ENCODE results near the gene PACS1. TPM values are rescaled to one million over a fixed set of nuclear protein-coding genes. Genes with fewer than 3 reads are reported as not detected.

Gene PACS1
- total RNA-seq, 2 experiments from 2014 or later, result 76.3 to 78.3 TPM

GRCh38 chr11:66290330-66290621, 220.2 kb downstream of the PACS1 start:
- intact Hi-C loops (cut with micrococcal nuclease), result no loop called here
- Mint-ChIP-seq H3K27me3 (peaks cover 17% of the 10 kb centered on the region), H3K4me3 (peak overlapping the region; percentile 85), H3K36me3 (ENCODE audit: low read depth) (peaks cover 3% of the 10 kb centered on the region), H3K27ac (no peak overlapping the region), H3K4me1 (ENCODE audit: low read depth) (peaks cover 31% of the 10 kb centered on the region), H3K9me3 (no peaks in the 10 kb centered on the region)
- TF ChIP-seq CTCF (IDR thresholded peaks at IDR 0.05), result no peak
- ATAC-seq (no peak), DNase-seq (no peak)
- ChIA-PET CTCF (interaction anchor here (1.2 to 2.1 kb wide), 7 partner anchors 8 to 131 kb away, joined by 3 to 13 read pairs (median 6); no protein-coding TSS in a partner anchor), POLR2A (interaction anchor here (1.5 to 1.9 kb wide), 3 partner anchors 8 to 28 kb away, joined by 5 to 7 read pairs (median 6); partner anchors contain the start of gene RAB1B)

- intact Hi-C loops (cut with micrococcal nuclease), result no loop called here
- Mint-ChIP-seq H3K9me3 (no peaks in the 10 kb centered on the region), H3K27me3 (peaks cover 17% of the 10 kb centered on the region), H3K4me1 (ENCODE audit: low read depth) (peaks cover 31% of the 10 kb centered on the region), H3K36me3 (ENCODE audit: low read depth) (peaks cover 3% of the 10 kb centered on the region), H3K4me3 (no peak overlapping the region), H3K27ac (no peak overlapping the region)
- DNase-seq, result no peak
- no peak for ATAC-seq
- CTCF ChIA-PET, result interaction anchor here (1.0 to 2.1 kb wide), 5 partner anchors 9 to 127 kb away, joined by 3 to 13 read pairs (median 6); no protein-coding TSS in a partner anchor
- TF ChIP-seq CTCF (IDR thresholded peaks at IDR 0.05), result no peak
- POLR2A ChIA-PET, result interaction anchor here (0.6 to 1.5 kb wide), 3 partner anchors 9 to 511 kb away, joined by 3 to 5 read pairs (median 5); partner anchors contain the start of gene AP5B1
Observed at GRCh38 chr11:66291303-66291705, 221.2 kb downstream of the PACS1 start.

- Mint-ChIP-seq H3K36me3 (ENCODE audit: low read depth) (peaks cover 3% of the 10 kb centered on the region), H3K9me3 (no peaks in the 10 kb centered on the region), H3K27ac (no peak within 1 kb of the TSS), H3K27me3 (peaks cover 17% of the 10 kb centered on the region), H3K4me3 (peak within 1 kb of the TSS; percentile 85), H3K4me1 (ENCODE audit: low read depth) (peaks cover 28% of the 10 kb centered on the region)
- no peak for ATAC-seq
- no peak for TF ChIP-seq CTCF (IDR thresholded peaks at IDR 0.05)
- no peak for DNase-seq
- intact Hi-C loops (cut with micrococcal nuclease), result no loop called here
- CTCF ChIA-PET, result interaction anchor here (1.0 to 2.1 kb wide), 4 partner anchors 10 to 126 kb away, joined by 3 to 13 read pairs (median 8); no protein-coding TSS in a partner anchor
- POLR2A ChIA-PET, result interaction anchor here (0.8 to 1.5 kb wide), 2 partner anchors 9 kb away, joined by 3 to 5 read pairs; no protein-coding TSS in a partner anchor
Observed at GRCh38 chr11:66291706-66292542, 221.9 kb downstream of the PACS1 start, which contains the start of gene TMEM151A. TMEM151A (plus strand) TSS chr11:66291894; CDS start chr11:66292014, 120 bp downstream.

GRCh38 chr11:66292543-66293332, 222.7 kb downstream of the PACS1 start:
- no peak for ATAC-seq
- no peak for DNase-seq
- intact Hi-C loops (cut with micrococcal nuclease), result no loop called here

More at GRCh38 chr11:66292543-66293332, 222.7 kb downstream of the PACS1 start:
- peaks cover 20% of the 10 kb centered on the region for H3K4me1 Mint-ChIP-seq (ENCODE audit: low read depth)
- peaks cover 17% of the 10 kb centered on the region for H3K27me3 Mint-ChIP-seq
- no peaks in the 10 kb centered on the region for H3K9me3 Mint-ChIP-seq
- H3K27ac Mint-ChIP-seq, result no peak overlapping the region
- peak overlapping the region; percentile 28 for H3K4me3 Mint-ChIP-seq
- ChIA-PET CTCF (no interaction called here), POLR2A (no interaction called here)
- TF ChIP-seq CTCF (IDR thresholded peaks at IDR 0.05), result no peak
- H3K36me3 Mint-ChIP-seq (ENCODE audit: low read depth), result peaks cover 3% of the 10 kb centered on the region

Data from activated CD8-positive, alpha-beta T cell treated with anti-CD3 and anti-CD28 coated beads for 36 hours (primary cell).